Stimulated activated naive CD4-positive, alpha-beta T cell (primary cell): Measurements from ENCODE around the gene EVI2B.
"Not testable (repeated sequence)": the region's sequence is repeated elsewhere in the genome, so short reads cannot be mapped to it uniquely, and the experiment has no call there.

ENCODE experiments used
- DNase-seq, 6 experiments: peaks; one replicate each; lab custom pipeline; 2025; lab: John Stamatoyannopoulos, UW

EVI2B gene

DNA sequence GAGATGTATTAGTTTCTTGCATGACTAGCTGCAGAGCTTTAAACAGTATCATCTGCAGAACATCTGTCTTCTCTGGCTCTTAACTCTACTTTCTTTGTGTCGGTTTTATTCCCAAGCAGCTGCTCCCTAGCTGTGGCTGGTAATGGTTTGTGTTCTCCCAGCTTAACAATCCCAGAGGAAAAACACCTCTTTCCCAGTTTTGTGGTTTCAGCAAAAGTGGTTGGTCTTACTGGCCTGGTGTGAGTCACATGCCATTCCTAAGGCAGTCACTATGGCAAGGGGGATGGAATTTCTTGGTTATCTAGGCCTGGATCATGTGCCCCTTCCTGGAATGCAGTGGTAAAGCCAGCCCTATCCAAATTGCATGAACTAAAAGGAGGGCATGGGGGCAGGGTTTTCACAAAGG is 44.3 kb downstream of the EVI2B start:
- DNase-seq, result no peak

GRCh38 chr17:31269036-31269577 is 44.7 kb downstream of the EVI2B start:
- no peak for DNase-seq

DNA sequence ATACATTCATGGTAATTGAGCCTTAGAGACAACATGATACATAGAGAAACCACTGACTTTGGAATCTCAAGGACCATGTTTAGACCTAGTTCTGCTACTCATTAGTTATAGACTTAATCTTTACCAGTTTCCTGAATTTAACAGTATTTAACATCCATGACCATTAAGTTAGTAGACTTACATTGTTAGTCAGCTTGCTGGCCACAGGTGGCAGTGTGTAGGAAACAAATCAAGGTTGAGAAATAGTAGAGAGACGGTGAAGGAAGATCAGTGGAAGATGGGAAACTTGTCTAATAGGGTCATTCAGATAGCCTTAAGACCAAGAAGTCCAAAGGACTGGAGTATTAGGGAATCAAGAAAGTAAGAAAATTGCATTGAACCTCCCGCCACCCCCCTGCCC is 47.8 kb downstream of the EVI2B start:
- peak in 2 of 6 experiments; percentile 16 to 22 for DNase-seq

- not testable (repeated sequence) for DNase-seq
These were observed 50.9 kb downstream of the EVI2B start for GRCh38 chr17:31262923-31263322.

- DNase-seq, result no peak
These were observed 52.3 kb downstream of the EVI2B start for GRCh38 chr17:31261601-31262000.

DNA sequence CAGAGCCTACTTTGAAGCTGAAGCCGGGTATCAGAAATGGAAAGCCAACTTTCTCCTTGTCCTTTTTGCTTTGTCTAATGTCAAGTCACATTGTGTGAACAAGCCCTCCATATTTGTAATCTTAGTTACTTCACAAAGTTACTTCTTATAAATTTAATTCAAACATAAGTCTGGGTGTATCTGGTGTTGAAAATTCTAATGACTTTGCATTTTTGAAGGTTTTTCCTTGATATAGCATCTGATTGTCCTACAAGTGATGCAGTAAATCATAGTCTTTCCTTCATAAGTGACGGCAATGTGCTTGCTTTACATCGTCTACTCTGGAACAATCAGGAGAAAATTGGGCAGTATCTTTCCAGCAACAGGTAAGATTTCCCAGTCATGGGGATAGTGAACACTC is 53.7 kb downstream of the EVI2B start:
- no peak for DNase-seq

DNA sequence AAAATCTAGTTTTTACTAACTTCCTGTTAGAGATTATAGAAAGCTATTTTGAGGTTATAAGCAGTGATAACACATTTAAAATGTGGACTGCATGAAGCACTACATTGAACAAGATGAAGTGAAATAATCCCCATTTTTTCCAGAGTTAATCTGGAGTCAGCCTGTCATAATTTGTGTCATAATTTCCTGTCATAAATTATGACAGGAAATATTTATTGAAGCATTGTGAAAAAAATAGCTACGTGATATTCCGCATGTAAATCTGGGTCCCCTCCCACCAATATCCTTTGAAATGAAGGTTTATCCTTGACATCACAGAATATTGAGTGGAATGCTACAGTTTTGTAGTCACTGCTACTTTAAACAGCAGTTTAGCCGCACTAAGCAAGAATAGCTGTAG is 56.9 kb downstream of the EVI2B start:
- no peak for DNase-seq

DNA sequence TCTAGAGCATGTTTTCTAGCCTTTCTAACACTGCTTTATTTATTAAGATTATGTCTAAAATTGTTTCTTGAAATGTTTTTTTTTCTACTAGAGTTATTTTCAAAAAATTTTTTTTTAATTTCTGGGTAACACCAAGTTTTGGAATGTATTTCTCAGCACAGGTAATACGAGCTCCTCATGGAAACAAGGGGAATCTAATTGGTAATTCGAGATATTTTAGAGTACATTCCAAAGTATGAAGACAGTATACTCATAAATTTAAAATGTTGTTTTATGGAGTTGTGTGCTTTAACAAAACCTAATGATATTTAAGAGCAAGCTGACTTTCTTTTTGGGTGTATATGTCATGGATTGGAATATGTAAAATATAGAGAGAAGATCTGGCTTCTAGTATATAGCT is 59.2 kb downstream of the EVI2B start:
- DNase-seq, result no peak
